ENCODE data around the gene UST. TPM values are rescaled to one million over a fixed set of nuclear protein-coding genes. Genes with fewer than 3 reads are reported as not detected.

UST gene
- total and polyA plus RNA-seq, 2 of the 8 experiments (the other 6 are each of a cell fraction or from before 2014, with no cell fraction given): 13.5 to 34.5 TPM

DNA sequence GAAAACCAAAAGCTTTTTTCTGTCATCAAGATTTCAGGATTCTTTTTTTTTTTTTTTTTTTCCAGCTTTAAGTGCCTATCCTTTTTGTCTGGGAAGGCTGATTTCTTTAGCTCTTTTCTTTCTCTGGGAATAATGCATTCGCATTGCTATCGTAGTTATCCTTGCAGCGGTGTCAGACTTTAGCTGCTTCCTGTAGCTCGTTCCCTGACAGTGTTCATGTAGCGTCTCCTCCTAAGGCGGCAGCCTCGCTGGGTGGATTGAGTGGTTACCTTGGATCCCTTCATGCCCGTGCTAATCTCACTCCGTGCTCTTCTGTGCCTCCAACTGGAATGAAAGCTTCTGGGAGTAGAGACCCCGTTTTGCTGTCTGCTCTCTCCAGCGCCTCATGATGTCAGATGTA lies 43.1 kb downstream of the UST start (continued):
- TF ChIP-seq SIX5 (IDR thresholded peaks at IDR 0.05; ENCODE audit: low read depth, low read length) (no peak), NRF1 (IDR thresholded peaks at IDR 0.05; ENCODE audit: low read depth, low read length) (no peak), ATF2 (IDR thresholded peaks at IDR 0.05; ENCODE audit: low read length) (no peak), SIN3A (conservative IDR thresholded peaks at IDR 0.05 in 1 of 2, IDR thresholded peaks at IDR 0.05 in 1 of 2; ENCODE audit: low read depth in 1 of 2, low read length in 2 of 2) (no peak), POLR2A (IDR thresholded peaks at IDR 0.05; ENCODE audit: control extremely low read depth in 1 of 2, low read depth in 2 of 2, low read length in 2 of 2) (no peak), BRCA1 (IDR thresholded peaks at IDR 0.05; ENCODE audit: low read depth, low read length) (no peak), ZNF274 (IDR thresholded peaks at IDR 0.05; ENCODE audit: borderline replicate concordance, extremely low read depth, low read length) (no peak)
- TF ChIP-seq, protein P1, sequence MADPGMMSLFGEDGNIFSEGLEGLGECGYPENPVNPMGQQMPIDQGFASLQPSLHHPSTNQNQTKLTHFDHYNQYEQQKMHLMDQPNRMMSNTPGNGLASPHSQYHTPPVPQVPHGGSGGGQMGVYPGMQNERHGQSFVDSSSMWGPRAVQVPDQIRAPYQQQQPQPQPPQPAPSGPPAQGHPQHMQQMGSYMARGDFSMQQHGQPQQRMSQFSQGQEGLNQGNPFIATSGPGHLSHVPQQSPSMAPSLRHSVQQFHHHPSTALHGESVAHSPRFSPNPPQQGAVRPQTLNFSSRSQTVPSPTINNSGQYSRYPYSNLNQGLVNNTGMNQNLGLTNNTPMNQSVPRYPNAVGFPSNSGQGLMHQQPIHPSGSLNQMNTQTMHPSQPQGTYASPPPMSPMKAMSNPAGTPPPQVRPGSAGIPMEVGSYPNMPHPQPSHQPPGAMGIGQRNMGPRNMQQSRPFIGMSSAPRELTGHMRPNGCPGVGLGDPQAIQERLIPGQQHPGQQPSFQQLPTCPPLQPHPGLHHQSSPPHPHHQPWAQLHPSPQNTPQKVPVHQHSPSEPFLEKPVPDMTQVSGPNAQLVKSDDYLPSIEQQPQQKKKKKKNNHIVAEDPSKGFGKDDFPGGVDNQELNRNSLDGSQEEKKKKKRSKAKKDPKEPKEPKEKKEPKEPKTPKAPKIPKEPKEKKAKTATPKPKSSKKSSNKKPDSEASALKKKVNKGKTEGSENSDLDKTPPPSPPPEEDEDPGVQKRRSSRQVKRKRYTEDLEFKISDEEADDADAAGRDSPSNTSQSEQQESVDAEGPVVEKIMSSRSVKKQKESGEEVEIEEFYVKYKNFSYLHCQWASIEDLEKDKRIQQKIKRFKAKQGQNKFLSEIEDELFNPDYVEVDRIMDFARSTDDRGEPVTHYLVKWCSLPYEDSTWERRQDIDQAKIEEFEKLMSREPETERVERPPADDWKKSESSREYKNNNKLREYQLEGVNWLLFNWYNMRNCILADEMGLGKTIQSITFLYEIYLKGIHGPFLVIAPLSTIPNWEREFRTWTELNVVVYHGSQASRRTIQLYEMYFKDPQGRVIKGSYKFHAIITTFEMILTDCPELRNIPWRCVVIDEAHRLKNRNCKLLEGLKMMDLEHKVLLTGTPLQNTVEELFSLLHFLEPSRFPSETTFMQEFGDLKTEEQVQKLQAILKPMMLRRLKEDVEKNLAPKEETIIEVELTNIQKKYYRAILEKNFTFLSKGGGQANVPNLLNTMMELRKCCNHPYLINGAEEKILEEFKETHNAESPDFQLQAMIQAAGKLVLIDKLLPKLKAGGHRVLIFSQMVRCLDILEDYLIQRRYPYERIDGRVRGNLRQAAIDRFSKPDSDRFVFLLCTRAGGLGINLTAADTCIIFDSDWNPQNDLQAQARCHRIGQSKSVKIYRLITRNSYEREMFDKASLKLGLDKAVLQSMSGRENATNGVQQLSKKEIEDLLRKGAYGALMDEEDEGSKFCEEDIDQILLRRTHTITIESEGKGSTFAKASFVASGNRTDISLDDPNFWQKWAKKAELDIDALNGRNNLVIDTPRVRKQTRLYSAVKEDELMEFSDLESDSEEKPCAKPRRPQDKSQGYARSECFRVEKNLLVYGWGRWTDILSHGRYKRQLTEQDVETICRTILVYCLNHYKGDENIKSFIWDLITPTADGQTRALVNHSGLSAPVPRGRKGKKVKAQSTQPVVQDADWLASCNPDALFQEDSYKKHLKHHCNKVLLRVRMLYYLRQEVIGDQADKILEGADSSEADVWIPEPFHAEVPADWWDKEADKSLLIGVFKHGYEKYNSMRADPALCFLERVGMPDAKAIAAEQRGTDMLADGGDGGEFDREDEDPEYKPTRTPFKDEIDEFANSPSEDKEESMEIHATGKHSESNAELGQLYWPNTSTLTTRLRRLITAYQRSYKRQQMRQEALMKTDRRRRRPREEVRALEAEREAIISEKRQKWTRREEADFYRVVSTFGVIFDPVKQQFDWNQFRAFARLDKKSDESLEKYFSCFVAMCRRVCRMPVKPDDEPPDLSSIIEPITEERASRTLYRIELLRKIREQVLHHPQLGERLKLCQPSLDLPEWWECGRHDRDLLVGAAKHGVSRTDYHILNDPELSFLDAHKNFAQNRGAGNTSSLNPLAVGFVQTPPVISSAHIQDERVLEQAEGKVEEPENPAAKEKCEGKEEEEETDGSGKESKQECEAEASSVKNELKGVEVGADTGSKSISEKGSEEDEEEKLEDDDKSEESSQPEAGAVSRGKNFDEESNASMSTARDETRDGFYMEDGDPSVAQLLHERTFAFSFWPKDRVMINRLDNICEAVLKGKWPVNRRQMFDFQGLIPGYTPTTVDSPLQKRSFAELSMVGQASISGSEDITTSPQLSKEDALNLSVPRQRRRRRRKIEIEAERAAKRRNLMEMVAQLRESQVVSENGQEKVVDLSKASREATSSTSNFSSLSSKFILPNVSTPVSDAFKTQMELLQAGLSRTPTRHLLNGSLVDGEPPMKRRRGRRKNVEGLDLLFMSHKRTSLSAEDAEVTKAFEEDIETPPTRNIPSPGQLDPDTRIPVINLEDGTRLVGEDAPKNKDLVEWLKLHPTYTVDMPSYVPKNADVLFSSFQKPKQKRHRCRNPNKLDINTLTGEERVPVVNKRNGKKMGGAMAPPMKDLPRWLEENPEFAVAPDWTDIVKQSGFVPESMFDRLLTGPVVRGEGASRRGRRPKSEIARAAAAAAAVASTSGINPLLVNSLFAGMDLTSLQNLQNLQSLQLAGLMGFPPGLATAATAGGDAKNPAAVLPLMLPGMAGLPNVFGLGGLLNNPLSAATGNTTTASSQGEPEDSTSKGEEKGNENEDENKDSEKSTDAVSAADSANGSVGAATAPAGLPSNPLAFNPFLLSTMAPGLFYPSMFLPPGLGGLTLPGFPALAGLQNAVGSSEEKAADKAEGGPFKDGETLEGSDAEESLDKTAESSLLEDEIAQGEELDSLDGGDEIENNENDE (IDR thresholded peaks at IDR 0.05; ENCODE audit: insufficient replicate concordance, low read length): no peak

Data from H1 (cell line).